Caco-2 (cell line): Measurements from ENCODE around the gene NPAT. TPM values are rescaled to one million over a fixed set of nuclear protein-coding genes. Genes with fewer than 3 reads are reported as not detected.

Source experiments
- BruUV-seq: library from RNA; stranded (reverse); fragments of 400-500 nt; replicated peaks from 2 replicates; lab custom pipeline; 2021; lab: Mats Ljungman, UMichigan
- CTCF ChIA-PET: fragments of 300-600 bp; sonication (Branson Sonifier 250); formaldehyde crosslinking; loops from one replicate; lab custom pipeline; 2022; ENCODE audit warnings: antibody characterized with exemption; lab: Charles Lee
- POLR2A ChIA-PET: fragments of 300-600 bp; sonication (Branson Sonifier 250); formaldehyde crosslinking; loops from one replicate; lab custom pipeline; 2022; ENCODE audit warnings: antibody characterized with exemption; lab: Charles Lee
- DNase-seq, 2 experiments: peaks; one replicate each; pipeline versions ENCODE4 v3.0.0 to v3.0.0-alpha.2; 2020 to 2022
- H3K27me3 ChIP-seq: replicated peaks from 2 replicates; pipeline ENCODE4 v1.6.0; 2011; ENCODE audit warnings: low read length; ENCODE audit not compliant: control insufficient read depth, insufficient read depth
- H3K36me3 ChIP-seq: 2 replicates; pipeline ENCODE4 v1.5.1; 2011; ENCODE audit warnings: low read length; ENCODE audit not compliant: control insufficient read depth, insufficient read depth
- H3K4me1 ChIP-seq: fragments of 250-450 bp; sonication (Bioruptor Pico); 2 replicates; pipeline ENCODE4 v1.5.1; 2020; ENCODE audit warnings: mild to moderate bottlenecking
- H3K4me3 ChIP-seq: 2 replicates; pipeline ENCODE4 v1.5.1; 2011; ENCODE audit warnings: low read depth, mild to moderate bottlenecking, control low read depth, low read length
- H3K9me3 ChIP-seq: fragments of 250-450 bp; sonication (Bioruptor Pico); 2 replicates; pipeline ENCODE4 v1.5.1; 2020; ENCODE audit warnings: mild to moderate bottlenecking, moderate library complexity
- H3K27ac Mint-ChIP-seq: one replicate; pipeline ENCODE4 v1.8.0; 2022; ENCODE audit warnings: mixed read lengths; ENCODE audit not compliant: unreplicated experiment
- H3K27me3 Mint-ChIP-seq: one replicate; pipeline ENCODE4 v1.8.0; 2022; ENCODE audit warnings: mixed read lengths; ENCODE audit not compliant: insufficient read depth, unreplicated experiment
- H3K36me3 Mint-ChIP-seq: one replicate; pipeline ENCODE4 v1.8.0; 2022; ENCODE audit warnings: mild to moderate bottlenecking, mixed read lengths; ENCODE audit not compliant: insufficient read depth, unreplicated experiment
- H3K4me1 Mint-ChIP-seq: one replicate; pipeline ENCODE4 v1.8.0; 2022; ENCODE audit warnings: low read depth, mixed read lengths; ENCODE audit not compliant: unreplicated experiment
- H3K4me3 Mint-ChIP-seq: one replicate; pipeline ENCODE4 v1.8.0; 2022; ENCODE audit warnings: mild to moderate bottlenecking, moderate library complexity, mixed read lengths; ENCODE audit not compliant: unreplicated experiment
- H3K9me3 Mint-ChIP-seq: one replicate; pipeline ENCODE4 v1.8.0; 2022; ENCODE audit warnings: mixed read lengths; ENCODE audit not compliant: unreplicated experiment
- intact Hi-C: fragments of 100-400 bp; cut with micrococcal nuclease; formaldehyde crosslinking; loops from one replicate; pipeline ENCODE4 v1.10.0; 2022; ENCODE audit not compliant: unreplicated experiment
- total RNA-seq: library from RNA; stranded (reverse); gene quantifications from 2 replicates; pipeline ENCODE4 v1.2.3, GENCODE V29; 2022
- TF ChIP-seq, protein P1 (sequence below), 2 experiments: fragments of 200-600 bp in 1 of 2; IDR thresholded peaks; 1 replicate in 1 of 2; 2 replicates in 1 of 2; pipeline versions ENCODE4 v1.5.1 to v1.8.0; 2011 to 2022; ENCODE audit warnings: antibody characterized with exemption in 1 of 2, control low read depth in 1 of 2, inconsistent platforms in 1 of 2, low read depth in 1 of 2, low read length in 1 of 2, mild to moderate bottlenecking in 1 of 2, moderate library complexity in 1 of 2; ENCODE audit not compliant: insufficient read depth in 1 of 2, severe bottlenecking in 1 of 2, unreplicated experiment in 1 of 2

NPAT gene
- total RNA-seq, 1 experiment from 2014 or later = 29.5 TPM

DNA sequence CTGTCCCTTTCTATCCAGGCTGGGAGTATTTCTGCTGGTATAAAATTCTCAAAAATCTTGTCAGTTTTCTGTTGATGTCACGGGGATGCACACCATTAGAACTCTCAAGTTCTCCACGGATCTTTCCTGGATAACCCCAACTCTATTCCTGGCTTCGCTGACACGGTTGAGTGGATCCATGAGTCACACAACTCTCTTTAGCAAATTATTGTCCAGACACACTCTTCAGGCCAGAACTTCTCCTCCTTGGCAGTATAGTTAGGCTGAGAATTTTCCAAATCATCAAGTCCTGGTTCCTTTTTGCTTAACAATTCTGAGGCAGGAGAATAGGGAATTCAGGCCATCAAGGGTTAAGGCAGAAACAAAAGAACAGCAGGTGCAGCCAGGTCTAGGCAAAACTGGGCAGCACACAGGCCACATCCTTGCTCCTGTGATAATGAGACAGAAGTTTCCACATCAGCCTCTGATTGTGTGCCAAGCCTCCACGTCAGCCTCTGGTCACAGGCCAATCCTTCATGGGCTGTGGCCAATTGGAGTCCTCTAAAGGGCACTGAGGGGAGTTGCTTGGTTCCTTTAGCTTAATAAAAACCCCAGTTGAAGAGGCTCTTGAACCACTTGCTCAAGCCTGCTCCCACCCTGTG, 106.8 kb downstream of the NPAT start:
- TF ChIP-seq, protein P1, sequence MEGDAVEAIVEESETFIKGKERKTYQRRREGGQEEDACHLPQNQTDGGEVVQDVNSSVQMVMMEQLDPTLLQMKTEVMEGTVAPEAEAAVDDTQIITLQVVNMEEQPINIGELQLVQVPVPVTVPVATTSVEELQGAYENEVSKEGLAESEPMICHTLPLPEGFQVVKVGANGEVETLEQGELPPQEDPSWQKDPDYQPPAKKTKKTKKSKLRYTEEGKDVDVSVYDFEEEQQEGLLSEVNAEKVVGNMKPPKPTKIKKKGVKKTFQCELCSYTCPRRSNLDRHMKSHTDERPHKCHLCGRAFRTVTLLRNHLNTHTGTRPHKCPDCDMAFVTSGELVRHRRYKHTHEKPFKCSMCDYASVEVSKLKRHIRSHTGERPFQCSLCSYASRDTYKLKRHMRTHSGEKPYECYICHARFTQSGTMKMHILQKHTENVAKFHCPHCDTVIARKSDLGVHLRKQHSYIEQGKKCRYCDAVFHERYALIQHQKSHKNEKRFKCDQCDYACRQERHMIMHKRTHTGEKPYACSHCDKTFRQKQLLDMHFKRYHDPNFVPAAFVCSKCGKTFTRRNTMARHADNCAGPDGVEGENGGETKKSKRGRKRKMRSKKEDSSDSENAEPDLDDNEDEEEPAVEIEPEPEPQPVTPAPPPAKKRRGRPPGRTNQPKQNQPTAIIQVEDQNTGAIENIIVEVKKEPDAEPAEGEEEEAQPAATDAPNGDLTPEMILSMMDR (IDR thresholded peaks at IDR 0.05; ENCODE audit: insufficient read depth in 1 of 2, low read depth in 1 of 2, low read length in 1 of 2, severe bottlenecking in 1 of 2, unreplicated experiment in 1 of 2) = no peak
- ChIA-PET POLR2A (no interaction called here), CTCF (no interaction called here)
- Mint-ChIP-seq H3K27me3 (no peaks in the 10 kb centered on the region), H3K4me3 (no peak overlapping the region), H3K36me3 (peaks cover 19% of the 10 kb centered on the region), H3K27ac (no peak overlapping the region), H3K4me1 (peaks cover 7% of the 10 kb centered on the region), H3K9me3 (no peaks in the 10 kb centered on the region)
- Histone ChIP-seq H3K27me3 (no peaks in the 10 kb centered on the region), H3K9me3 (no peaks in the 10 kb centered on the region), H3K4me1 (no peaks in the 10 kb centered on the region), H3K4me3 (no peak overlapping the region), H3K36me3 (no peaks in the 10 kb centered on the region)
- no peak for DNase-seq
- BruUV-seq = no TSS peak
- intact Hi-C loops = loop anchor here (5.0 kb wide), 2 partner anchors 302 to 387 kb away; no protein-coding TSS in a partner anchor

DNA sequence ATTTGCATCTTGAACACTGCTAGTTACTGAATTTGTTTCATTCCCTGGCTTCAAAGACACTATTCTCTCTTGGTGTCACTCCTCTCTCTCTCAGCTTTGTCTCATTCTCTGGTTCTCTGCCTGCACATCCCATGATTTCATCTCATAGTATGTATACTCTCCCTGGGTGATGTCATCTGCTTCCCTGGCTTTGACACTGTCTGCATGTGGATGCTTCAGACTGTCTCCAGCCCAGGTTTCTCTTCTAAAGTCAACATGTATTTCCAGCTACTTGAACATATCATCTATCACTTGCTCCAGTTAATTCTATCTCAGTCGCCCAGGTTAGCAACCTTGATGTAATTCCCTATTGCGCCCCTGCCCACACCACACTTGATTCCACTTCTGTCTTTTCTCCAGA, 110.4 kb downstream of the NPAT start:
- Mint-ChIP-seq H3K27me3 (no peaks in the 10 kb centered on the region), H3K27ac (no peak overlapping the region), H3K4me3 (no peak overlapping the region), H3K4me1 (no peaks in the 10 kb centered on the region), H3K36me3 (peaks cover 19% of the 10 kb centered on the region), H3K9me3 (no peaks in the 10 kb centered on the region)
- Histone ChIP-seq H3K9me3 (no peaks in the 10 kb centered on the region), H3K4me1 (no peaks in the 10 kb centered on the region), H3K27me3 (no peaks in the 10 kb centered on the region), H3K36me3 (no peaks in the 10 kb centered on the region; the same call in 1 of the 2 replicates), H3K4me3 (no peak overlapping the region)
- BruUV-seq = no TSS peak
- ChIA-PET POLR2A (no interaction called here), CTCF (no interaction called here)
- TF ChIP-seq, protein P1 (IDR thresholded peaks at IDR 0.05; ENCODE audit: insufficient read depth in 1 of 2, low read depth in 1 of 2, low read length in 1 of 2, severe bottlenecking in 1 of 2, unreplicated experiment in 1 of 2) = no peak
- intact Hi-C loops = no loop called here
- no peak for DNase-seq

DNA sequence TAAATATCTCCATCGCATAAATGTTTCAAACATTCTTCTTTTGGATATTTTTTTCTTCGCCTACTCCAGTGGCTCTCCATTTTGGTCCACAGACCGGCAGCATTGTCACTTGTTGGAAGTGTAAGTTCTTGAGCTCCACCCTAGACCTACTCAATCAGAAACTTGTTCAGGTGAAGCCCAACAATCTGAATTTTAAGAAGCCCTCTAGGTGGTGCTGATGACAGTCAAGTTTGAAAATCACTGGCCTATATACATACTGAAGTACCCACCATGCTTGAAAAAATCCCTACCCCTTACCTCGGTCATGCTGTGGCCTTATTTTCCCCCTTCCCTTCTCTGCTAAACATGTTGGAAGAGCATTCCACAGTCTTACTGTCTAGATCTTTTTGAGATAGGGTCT, 111.3 kb downstream of the NPAT start:
- Mint-ChIP-seq H3K4me1 (no peaks in the 10 kb centered on the region), H3K9me3 (no peaks in the 10 kb centered on the region), H3K27me3 (no peaks in the 10 kb centered on the region), H3K27ac (no peak overlapping the region), H3K4me3 (no peak overlapping the region), H3K36me3 (peaks cover 20% of the 10 kb centered on the region)
- TF ChIP-seq, protein P1 (IDR thresholded peaks at IDR 0.05; ENCODE audit: insufficient read depth in 1 of 2, low read depth in 1 of 2, low read length in 1 of 2, severe bottlenecking in 1 of 2, unreplicated experiment in 1 of 2) = no peak
- no peaks in the 10 kb centered on the region for H3K4me1 ChIP-seq
- no peak for DNase-seq
- intact Hi-C loops = no loop called here
- H3K9me3 ChIP-seq = no peaks in the 10 kb centered on the region
- H3K4me3 ChIP-seq = no peak overlapping the region
- CTCF ChIA-PET = interaction anchor here (0.7 to 1.0 kb wide), 2 partner anchors 8 to 102 kb away, joined by 3 read pairs; partner anchors contain the start of gene CUL5
- POLR2A ChIA-PET = no interaction called here
- H3K36me3 ChIP-seq = no peaks in the 10 kb centered on the region; the same call in 1 of the 2 replicates
- H3K27me3 ChIP-seq = no peaks in the 10 kb centered on the region
- no TSS peak for BruUV-seq

Other genes with a start within 250 kb of the NPAT start
- 75.4 and 76.6 TPM in 2 replicates for gene CUL5, start 213.7 kb downstream of the NPAT start, total RNA-seq
- 131 and 134 TPM in 2 replicates for gene ACAT1, start 101.1 kb downstream of the NPAT start, total RNA-seq
- 77.1 and 77.9 TPM in 2 replicates for gene ATM, start 429 bp upstream of the NPAT start, total RNA-seq
- gene C11orf65, start 244.9 kb upstream of the NPAT start, total RNA-seq = 0.86 and 1.0 TPM in 2 replicates